Esophagus (tissue), 2 donors: Measurements from ENCODE around the gene SOX10. TPM values are rescaled to one million over a fixed set of nuclear protein-coding genes. Genes with fewer than 3 reads are reported as not detected.
"Not testable (repeated sequence)": the region's sequence is repeated elsewhere in the genome, so short reads cannot be mapped to it uniquely, and the experiment has no call there.

Experiments used
- H3K27ac ChIP-seq, 2 donors: one replicate each; pipeline ENCODE4 v1.5.1; 2013; ENCODE audit warnings: low read depth in 2 of 2, mild to moderate bottlenecking in 2 of 2, inconsistent platforms in 1 of 2, low read length in 1 of 2, moderate library complexity in 1 of 2
- H3K27me3 ChIP-seq, 2 donors: one replicate each; pipeline ENCODE4 v1.6.1; 2013; ENCODE audit warnings: low read length in 2 of 2, control low read depth in 1 of 2, mild to moderate bottlenecking in 1 of 2; ENCODE audit not compliant: insufficient read depth in 2 of 2, control insufficient read depth in 1 of 2
- H3K36me3 ChIP-seq, 2 donors: one replicate each; pipeline ENCODE4 v1.6.1; 2013; ENCODE audit warnings: low read length in 1 of 2; ENCODE audit not compliant: control insufficient read depth in 2 of 2, insufficient read depth in 2 of 2
- H3K4me1 ChIP-seq, 2 donors: one replicate each; pipeline ENCODE4 v1.6.1; 2013; ENCODE audit warnings: low read length in 1 of 2; ENCODE audit not compliant: control insufficient read depth in 2 of 2, insufficient read depth in 2 of 2
- H3K4me3 ChIP-seq, 2 donors: one replicate each; pipeline ENCODE4 v1.5.1; 2013; ENCODE audit warnings: low read length in 2 of 2, mild to moderate bottlenecking in 2 of 2, low read depth in 1 of 2, moderate library complexity in 1 of 2
- H3K9me3 ChIP-seq, 2 donors: one replicate each; pipeline ENCODE4 v1.6.1; 2013; ENCODE audit warnings: mild to moderate bottlenecking in 2 of 2, low read depth in 1 of 2, low read length in 1 of 2, moderate library complexity in 1 of 2; ENCODE audit not compliant: control insufficient read depth in 2 of 2, insufficient read depth in 1 of 2
- WGBS, 2 donors: extraction: QIAGEN DNeasy Blood & Tissue Kit; methylation state at CpG; one replicate each; pipeline ENCODE4 v1.1.7; 2013; 5-methylcytosine and 5-hydroxymethylcytosine counted together
- polyA plus RNA-seq, 2 donors: library from polyadenylated mRNA; stranded (reverse); fragments of 200-250 nt; gene quantifications; one replicate each; pipeline ENCODE4 v1.2.3, GENCODE V29; 2013
- donor health status: healthy with polysubstance abuse.
- donor health status: Bipolar disorder and iron deficiency.

The SOX10 gene
- polyA plus RNA-seq, 2 donors = 0.63 to 0.99 TPM

- peaks cover 11 to 14% of the 10 kb centered on the region in 2 donors for H3K36me3 ChIP-seq
- no peaks in the 10 kb centered on the region for H3K9me3 ChIP-seq
- H3K4me1 ChIP-seq = peaks cover 7 to 8% of the 10 kb centered on the region in 2 donors
- H3K4me3 ChIP-seq = peak overlapping the region; percentile 71 to 94
- 1 to 3% methylated on average over 13 of the region's 13 CpGs for WGBS, 2 donors
- H3K27ac ChIP-seq = peak overlapping the region; percentile 51
- no peaks in the 10 kb centered on the region for H3K27me3 ChIP-seq
Measured at GRCh38 chr22:37953062-37953436, 31.3 kb downstream of the SOX10 start.

DNA sequence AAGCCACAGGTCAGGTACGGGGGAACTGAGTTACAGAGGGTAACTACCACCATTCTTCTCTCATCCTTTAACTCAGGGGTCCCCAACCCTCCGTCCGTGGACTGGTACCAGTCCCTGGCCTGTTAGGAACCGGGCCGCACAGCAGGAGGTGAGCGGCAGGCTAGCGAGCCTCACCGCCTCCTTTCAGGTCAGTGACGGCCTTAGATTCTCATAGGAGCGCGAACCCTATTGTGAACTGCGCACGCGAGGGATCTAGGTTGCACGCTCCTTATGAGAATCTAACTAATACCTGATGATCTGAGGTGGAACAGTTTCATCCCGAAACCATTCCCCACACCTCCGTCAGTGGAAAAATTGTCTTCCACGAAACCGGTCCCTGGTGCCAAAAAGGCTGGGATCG is 31.7 kb downstream of the SOX10 start:
- H3K27me3 ChIP-seq, H3K9me3 ChIP-seq, H3K27ac ChIP-seq, H3K4me1 ChIP-seq: not testable (repeated sequence)
- Histone ChIP-seq H3K4me3 (peak overlapping the region in 1 of 2 donors; percentile 71), H3K36me3 (peaks cover 7 to 12% of the 10 kb centered on the region in 2 donors)
- WGBS, 2 donors = 8% methylated on average over 20 of the region's 20 CpGs

- 57 to 58% methylated on average over 8 of the region's 8 CpGs for whole genome bisulfite sequencing, 2 donors
- Histone ChIP-seq H3K27ac (peak overlapping the region in 1 of 2 donors; percentile 7), H3K4me1 (peaks cover 7 to 8% of the 10 kb centered on the region in 2 donors)
Measured at GRCh38 chr22:37951305-37951704, 33.0 kb downstream of the SOX10 start.

DNA sequence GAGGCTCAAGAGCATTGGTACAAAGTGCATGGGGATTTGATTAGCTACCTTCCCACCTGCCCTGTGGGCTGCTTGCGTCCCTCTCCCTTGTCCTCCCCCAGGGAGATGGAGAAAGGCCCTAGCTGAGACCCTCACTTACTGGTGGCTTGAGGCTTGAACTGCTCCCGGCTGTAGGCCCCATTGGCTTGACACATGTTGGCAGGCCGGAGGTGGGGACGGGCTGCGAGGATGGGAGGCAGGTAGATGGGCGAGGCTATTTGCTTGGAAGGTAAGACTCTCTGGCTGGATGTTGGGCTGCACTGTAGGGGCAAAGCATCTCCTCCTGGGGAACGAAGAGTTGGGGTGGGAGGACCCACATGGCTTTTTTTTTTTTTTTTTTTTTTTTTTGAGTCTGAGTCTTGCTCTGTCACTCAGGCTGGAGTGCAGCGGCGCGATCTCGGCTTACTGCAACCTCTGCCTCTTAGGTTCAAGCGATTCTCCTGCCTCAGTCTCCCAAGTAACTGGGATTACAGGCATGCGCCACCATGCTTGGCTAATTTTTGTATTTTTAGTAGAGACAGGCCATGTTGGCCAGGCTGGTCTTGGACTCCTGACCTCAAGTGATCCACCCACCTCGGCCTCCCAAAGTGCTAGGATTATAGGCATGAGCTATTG is 37.1 kb downstream of the SOX10 start:
- H3K27ac ChIP-seq, H3K4me1 ChIP-seq, H3K9me3 ChIP-seq, H3K4me3 ChIP-seq, H3K27me3 ChIP-seq: not testable (repeated sequence)
- H3K36me3 ChIP-seq = peaks cover 4 to 13% of the 10 kb centered on the region in 2 donors
- WGBS, 2 donors = 91% methylated on average over 14 of the region's 14 CpGs

More at GRCh38 chr22:37951305-37951704, 33.0 kb downstream of the SOX10 start:
- Histone ChIP-seq H3K36me3 (no peaks in the 10 kb centered on the region), H3K27me3 (no peaks in the 10 kb centered on the region), H3K9me3 (no peaks in the 10 kb centered on the region), H3K4me3 (no peak overlapping the region)

GRCh38 chr22:37944423-37944822 is 39.9 kb downstream of the SOX10 start:
- H3K36me3 ChIP-seq = peaks cover 23 to 32% of the 10 kb centered on the region in 2 donors
- not testable (repeated sequence) for H3K27me3 ChIP-seq, H3K9me3 ChIP-seq, H3K27ac ChIP-seq, H3K4me3 ChIP-seq, H3K4me1 ChIP-seq
- 90 to 91% methylated on average over 11 of the region's 11 CpGs for WGBS, 2 donors

DNA sequence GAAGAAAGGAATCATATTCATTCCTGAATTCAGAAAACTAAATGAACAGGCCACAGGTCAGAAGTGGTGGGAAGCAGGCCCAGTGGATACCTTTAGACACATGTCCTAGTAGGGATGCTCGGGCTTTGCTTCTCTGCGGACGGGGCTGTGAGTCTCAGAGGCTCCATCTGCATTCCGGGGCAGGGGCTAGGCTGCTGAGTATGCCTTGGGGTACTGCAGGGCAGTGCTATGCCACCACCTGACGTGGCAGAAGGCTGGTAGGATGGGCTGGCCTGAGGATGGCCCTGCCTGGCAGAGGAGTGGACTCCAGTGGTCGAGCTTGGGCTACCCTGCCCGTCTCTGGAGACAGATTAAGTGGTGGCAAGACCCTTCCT is 40.5 kb downstream of the SOX10 start:
- H3K4me1 ChIP-seq = no peaks in the 10 kb centered on the region
- H3K4me3 ChIP-seq = no peak overlapping the region
- H3K27ac ChIP-seq = no peak overlapping the region
- no peaks in the 10 kb centered on the region for H3K27me3 ChIP-seq
- peaks cover 23 to 32% of the 10 kb centered on the region in 2 donors for H3K36me3 ChIP-seq
- 92 to 97% methylated on average over 7 of the region's 7 CpGs for WGBS, 2 donors
- H3K9me3 ChIP-seq = no peaks in the 10 kb centered on the region

GRCh38 chr22:37943136-37943824 is 41.1 kb downstream of the SOX10 start:
- 77 to 81% methylated on average over 12 of the region's 12 CpGs for WGBS, 2 donors
- H3K27ac ChIP-seq = no peak overlapping the region
- H3K4me1 ChIP-seq = no peaks in the 10 kb centered on the region
- no peaks in the 10 kb centered on the region for H3K9me3 ChIP-seq
- H3K4me3 ChIP-seq = no peak overlapping the region
- no peaks in the 10 kb centered on the region for H3K27me3 ChIP-seq
- H3K36me3 ChIP-seq = peaks cover 23 to 32% of the 10 kb centered on the region in 2 donors

GRCh38 chr22:37942133-37942532 is 42.2 kb downstream of the SOX10 start:
- Histone ChIP-seq H3K9me3 (no peaks in the 10 kb centered on the region), H3K4me3 (no peak overlapping the region), H3K4me1 (no peaks in the 10 kb centered on the region), H3K36me3 (peaks cover 23 to 39% of the 10 kb centered on the region in 2 donors), H3K27me3 (no peaks in the 10 kb centered on the region), H3K27ac (no peak overlapping the region)
- 88 to 92% methylated on average over 8 of the region's 8 CpGs for WGBS, 2 donors

- 81 to 82% methylated on average over 12 of the region's 12 CpGs for whole genome bisulfite sequencing, 2 donors
- Histone ChIP-seq H3K9me3 (no peaks in the 10 kb centered on the region), H3K36me3 (peaks cover 23 to 47% of the 10 kb centered on the region in 2 donors), H3K27me3 (no peaks in the 10 kb centered on the region), H3K27ac (no peak overlapping the region), H3K4me3 (no peak overlapping the region), H3K4me1 (no peaks in the 10 kb centered on the region)
Measured at GRCh38 chr22:37940698-37941376, 43.5 kb downstream of the SOX10 start.
